Occipital lobe (tissue), 2 donors: ENCODE measurements around the gene LUC7L. TPM values are rescaled to one million over a fixed set of nuclear protein-coding genes. Genes with fewer than 3 reads are reported as not detected.
"Not testable (repeated sequence)": the region's sequence is repeated elsewhere in the genome, so short reads cannot be mapped to it uniquely, and the experiment has no call there.

Experiments
- DNase-seq: peaks from one replicate; lab custom pipeline; 2025; lab: John Stamatoyannopoulos, UW
- total RNA-seq: library from RNA; depleted of rRNA; stranded (reverse); fragments of >200 nt; gene quantifications from one replicate; pipeline ENCODE4 v1.2.3, GENCODE V29; 2014

The LUC7L gene, protein sequence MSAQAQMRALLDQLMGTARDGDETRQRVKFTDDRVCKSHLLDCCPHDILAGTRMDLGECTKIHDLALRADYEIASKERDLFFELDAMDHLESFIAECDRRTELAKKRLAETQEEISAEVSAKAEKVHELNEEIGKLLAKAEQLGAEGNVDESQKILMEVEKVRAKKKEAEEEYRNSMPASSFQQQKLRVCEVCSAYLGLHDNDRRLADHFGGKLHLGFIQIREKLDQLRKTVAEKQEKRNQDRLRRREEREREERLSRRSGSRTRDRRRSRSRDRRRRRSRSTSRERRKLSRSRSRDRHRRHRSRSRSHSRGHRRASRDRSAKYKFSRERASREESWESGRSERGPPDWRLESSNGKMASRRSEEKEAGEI
- 76.4 TPM for total RNA-seq

- DNase-seq, result peak; percentile 84
Observed at GRCh38 chr16:228852-229730, at the start of gene LUC7L. Gene LUC7L (minus strand): TSS chr16:229449. CDS start chr16:229339, 110 bp downstream.

DNA sequence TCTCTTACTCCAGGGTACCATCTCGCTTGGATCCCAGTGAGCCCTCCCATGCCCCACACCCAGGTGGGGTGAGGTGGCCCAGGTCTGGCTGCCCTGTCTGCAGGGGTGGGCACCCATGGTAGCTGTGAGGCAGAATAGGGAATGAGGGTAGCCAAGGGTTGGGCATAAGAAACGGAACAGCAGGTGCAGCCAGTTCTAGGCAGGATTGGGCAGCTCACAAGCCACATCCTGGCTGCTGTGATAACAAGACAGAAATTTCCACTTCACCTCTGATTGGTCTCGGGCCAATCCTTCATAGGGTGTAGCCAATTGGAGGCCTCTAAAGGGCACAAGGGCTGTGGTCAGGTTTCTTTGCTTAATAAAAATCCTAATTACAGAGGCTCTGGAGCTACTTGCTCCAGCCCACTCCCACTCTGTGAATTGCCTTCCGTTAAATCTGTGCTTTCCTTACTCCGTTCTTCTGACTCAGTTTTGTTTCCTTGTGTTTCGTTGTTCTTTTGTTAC, 49.7 kb upstream of the LUC7L start:
- no peak for DNase-seq

DNA sequence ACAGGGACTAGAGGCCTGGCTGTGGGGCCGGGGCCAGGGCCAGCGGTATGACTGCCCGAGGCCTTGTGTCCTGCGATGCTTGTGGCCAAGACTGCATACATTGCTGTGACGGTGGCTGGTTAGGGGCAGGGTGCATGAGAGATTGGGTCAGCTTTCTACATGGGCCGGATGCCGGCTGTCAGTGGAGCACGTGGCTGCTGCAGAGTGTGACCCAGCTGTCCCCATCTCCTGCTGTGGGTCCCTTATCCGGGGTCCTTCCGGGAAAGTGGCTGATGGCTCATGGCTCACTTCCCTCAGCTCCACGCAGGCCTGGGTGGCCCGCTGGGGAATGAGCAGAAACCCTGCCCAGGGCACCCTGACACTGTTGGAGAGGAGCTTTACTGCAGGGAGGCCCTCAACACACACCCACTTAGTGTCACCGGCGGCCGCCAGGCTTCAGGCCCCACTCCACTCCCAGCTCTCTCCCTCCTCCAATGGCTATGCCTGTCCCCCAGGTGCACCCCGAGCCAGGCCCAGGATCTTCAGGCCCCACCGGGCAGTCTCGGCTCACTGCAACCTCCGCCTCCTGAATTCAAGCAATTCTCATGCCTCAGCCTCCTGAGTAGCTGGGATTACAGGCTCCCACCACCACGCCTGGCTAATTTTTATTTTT, 47.3 kb upstream of the LUC7L start:
- DNase-seq, result no peak

DNA sequence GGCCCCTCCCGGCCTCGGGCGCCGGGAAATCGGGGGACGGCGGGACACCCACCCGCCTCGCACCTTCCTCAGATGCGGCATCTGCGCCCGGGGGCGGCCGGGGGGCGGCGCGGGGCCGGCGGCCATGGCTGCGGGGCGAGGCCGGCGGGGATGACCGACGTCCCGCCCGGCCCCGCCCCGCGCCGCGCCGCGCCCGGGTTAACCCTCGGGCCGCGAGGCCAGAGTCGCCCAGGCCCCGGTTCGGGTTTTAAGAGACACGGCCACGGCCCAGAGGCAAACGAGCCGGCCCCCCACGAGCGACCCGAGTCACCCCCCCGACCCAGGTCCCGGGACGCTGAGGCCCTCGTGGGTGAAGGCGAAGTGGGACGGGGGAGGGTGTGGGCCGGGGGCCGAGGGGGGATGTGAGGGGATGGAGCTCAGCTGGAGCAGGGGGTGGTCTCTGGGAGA, 46.6 kb upstream of the LUC7L start, which contains the start of gene RGS11:
Gene RGS11 (minus strand): TSS at position 159 of the 447 bp plus-strand sequence. CDS start 33 bp downstream, at position 126.
- DNase-seq, result no peak

DNA sequence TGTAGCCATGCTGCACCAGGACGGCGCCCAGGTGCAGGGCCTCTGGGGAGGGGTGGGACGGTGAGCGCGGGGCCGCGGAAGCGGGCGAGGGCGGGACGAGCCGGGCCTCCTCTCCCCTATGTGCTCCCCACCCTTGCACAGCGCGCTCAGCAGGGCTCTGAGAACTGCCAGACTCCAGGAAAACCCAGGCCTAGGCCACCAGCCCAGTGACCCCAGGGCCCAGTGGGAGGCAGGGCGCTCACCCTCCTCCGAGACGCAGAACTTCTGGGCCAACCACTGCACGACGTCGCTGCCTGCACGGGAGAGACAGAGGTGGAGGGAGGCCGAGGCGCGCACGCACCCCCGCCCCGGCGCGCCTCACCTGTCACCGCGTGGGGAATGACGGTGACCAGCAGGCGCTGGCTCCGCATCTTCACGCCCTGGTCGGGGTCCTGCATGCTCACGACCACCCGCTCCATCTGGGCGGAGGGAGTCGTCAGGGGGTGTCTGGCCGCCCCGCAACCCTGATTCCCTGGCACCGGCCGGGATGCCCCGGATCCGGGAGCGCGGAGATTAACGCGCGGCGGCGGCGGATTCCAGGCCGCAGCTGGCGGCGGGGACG, 45.9 kb upstream of the LUC7L start:
- DNase-seq, result no peak

DNA sequence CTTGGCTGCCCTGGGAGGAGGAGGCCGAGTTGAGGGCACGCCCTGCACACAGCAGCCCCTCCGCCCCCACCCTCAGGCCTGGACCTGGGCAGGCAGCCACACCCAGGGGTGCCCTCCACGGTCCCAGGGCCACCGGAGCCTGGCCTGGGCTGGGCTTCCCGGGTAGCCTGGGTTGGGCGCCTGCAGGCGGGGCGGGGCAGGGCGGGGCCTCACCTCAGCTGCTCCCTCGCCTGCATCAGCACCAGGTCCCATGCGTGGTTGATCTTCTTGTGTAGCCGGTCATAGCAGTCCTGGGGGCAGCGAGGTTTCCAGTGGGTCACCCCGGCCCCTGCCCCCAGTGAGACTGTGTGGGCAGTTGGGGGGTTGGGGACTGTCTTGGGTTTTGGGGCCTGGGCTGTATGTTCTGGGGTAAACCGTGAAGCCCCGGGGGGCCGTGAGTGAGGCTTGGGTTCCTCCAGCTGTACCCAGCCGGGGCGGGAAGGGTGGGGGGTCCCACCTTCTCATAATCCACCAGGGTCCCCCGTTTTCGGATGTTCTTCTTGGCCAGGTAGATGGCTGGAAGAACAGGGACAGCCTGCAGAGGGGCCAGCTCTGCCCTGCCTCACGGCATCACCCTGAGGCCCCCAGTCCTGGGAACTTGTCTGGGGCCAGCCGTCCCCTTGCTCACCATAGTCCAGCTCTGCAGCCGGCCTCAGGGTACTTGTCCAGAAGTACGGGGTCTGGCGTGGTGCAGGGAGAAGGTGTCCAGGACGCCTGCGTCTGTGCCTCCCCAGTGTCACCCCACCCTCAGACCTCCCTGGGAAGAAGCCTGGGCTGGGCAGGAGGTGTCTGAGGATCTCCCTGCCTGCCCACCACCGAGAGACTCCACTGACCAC, 44.5 kb upstream of the LUC7L start:
- DNase-seq, result no peak

- DNase-seq, result no peak
Observed at GRCh38 chr16:272633-273546, 43.6 kb upstream of the LUC7L start.

- DNase-seq, result no peak
Observed at GRCh38 chr16:270381-271255, 41.4 kb upstream of the LUC7L start.

DNA sequence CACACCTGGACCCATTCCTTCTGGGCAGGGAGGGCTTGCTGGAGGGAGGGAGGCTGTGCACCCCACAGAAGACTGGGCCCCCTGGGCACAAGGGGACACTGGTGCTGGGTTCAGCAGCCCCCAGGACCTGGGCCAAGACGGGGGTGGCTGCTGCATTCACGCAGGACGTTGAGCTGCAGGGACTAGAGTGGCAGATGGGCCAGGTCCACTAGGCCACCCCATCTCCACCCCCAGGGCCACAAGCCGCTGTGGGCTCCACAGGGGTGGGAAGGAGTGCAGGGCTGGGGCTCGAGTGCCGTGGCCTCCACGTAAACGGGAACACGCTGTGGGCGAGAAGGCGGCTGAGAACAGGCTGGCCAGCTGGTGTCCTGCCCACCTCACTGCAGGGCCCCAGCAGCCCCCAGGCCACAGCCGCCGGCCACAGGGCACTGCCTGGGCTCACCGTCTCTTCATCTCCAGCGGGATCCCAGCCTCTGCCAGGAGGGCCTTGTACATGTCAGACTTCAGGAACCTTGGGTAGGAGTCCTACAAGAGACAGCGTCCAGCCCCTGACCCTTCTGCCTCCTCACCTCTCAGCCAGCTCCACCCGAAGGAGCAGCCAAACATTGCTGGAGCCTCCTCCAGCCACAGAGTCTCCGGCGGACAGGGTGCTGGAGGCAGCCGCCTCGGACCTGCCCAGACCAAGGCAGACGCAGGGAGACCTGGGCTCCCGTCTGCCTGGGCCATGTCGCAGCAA, 40.0 kb upstream of the LUC7L start:
- no peak for DNase-seq

DNA sequence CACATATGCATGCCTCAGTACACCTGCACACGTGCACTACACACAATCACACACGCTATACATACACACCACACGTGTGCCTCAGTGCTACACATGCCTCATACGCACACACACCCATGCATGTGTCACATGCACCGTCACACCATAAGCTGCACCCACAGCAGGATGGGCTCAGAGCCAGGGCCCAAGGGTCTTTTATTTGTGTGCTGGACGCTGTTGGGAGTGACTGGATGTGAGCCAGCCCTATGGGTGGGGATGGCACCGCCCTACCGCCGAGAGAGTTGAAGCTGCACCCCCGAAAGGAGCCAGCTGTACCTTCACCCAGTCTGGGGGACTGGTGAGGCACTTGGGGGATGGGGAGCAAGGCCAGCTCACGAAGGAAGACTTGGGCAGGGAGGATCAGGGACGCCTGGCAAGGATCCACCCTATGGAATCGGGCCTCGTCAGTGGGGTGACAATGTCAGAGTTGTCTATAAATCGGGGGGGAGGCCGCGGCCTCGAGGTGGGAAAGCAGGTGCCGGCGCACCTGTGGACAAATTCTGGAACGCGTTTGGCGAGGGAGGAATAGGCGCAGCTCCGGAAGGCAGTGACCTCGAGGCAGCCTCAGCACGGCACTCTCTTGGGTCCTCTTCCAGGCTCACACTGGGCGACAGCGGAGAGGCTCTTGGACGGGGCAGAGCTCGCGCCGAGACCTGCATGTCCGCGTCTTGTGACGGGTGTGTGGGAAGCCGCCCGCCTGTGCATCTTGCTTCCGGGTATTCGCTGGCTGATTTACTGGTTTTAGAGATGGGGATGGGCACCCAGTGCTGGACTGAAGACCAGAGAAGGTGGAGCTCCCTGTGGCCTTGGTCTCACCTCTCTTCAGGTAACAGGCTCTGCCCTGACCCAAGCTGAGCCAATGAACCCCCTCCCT, 39.1 kb upstream of the LUC7L start:
- no peak for DNase-seq

DNA sequence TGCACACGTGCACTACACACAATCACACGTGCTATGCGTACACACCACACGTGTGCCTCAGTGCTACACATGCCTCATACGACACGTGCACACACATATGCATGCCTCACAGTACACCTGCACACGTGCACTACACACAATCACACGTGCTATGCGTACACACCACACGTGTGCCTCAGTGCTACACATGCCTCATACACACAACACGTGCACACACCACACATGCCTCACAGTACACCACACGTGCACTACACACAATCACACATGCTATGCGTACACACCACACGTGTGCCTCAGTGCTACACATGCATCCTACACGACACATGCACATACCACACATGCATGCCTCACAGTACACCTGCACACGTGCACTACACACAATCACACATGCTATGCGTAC, 38.3 kb upstream of the LUC7L start:
- not testable (repeated sequence) for DNase-seq

DNA sequence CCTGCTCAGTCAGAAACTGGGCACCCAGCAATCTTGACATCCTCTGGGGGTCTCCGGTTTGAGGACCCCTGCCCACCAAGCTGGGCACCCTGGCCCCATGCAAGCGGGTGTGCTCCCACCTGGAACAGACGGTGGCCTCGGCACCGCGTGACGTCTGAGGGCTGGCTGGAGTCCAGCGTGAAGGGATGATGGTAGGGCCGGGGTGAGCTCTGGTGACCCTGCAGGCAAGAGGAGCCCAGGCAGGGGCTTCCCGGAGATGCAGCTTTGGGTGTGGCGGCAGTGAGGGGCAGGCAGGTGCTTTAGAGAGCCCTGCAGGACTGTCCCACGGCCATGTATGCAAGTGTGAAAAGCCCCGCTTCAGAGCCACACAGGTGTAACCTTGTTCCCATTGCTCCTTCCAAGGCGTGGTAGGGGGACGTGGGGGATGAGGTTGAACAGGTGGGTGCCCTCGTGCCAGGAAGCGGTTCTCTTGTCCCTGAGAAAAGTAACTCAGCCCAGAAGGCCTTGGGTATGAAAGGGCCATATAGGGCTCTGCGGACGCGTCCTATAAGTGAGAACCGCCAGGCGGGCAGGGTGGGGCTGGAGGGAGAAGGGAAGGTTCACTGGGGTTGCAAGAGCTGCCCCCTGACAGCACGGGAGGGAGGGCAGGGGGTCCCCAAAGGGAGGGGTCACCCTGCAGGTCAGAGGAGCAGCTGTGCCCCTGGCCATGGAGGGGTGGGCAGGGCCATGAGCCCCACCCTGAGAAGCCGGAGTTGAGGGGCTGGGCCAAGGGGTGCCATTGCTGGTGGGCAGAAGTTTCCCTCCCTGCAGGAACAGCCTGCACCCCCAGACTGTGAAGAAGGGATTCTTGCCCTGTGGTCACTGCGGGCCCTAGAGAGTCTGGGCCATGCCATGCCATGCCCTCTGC, 37.3 kb upstream of the LUC7L start:
- DNase-seq, result no peak

DNA sequence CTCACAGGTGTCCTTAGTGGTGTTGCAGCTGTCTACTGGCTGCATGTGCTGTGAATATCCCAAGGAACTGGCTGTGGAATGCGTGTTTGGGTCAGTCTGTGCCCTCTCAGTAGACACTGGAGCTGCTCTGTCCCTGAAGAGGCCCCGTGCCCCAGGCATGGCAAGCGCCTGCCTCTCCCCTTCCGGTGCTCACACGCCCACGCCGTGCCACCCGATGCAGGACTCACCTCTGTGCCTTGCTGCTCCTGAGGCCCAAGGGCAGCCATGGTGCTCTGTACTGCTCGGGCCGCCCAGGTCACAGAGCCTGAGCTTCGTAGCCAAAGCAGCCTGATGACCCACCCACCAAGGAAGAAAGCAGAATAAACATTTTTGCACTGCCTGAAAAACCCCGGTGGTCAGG, 36.5 kb upstream of the LUC7L start:
- no peak for DNase-seq

DNA sequence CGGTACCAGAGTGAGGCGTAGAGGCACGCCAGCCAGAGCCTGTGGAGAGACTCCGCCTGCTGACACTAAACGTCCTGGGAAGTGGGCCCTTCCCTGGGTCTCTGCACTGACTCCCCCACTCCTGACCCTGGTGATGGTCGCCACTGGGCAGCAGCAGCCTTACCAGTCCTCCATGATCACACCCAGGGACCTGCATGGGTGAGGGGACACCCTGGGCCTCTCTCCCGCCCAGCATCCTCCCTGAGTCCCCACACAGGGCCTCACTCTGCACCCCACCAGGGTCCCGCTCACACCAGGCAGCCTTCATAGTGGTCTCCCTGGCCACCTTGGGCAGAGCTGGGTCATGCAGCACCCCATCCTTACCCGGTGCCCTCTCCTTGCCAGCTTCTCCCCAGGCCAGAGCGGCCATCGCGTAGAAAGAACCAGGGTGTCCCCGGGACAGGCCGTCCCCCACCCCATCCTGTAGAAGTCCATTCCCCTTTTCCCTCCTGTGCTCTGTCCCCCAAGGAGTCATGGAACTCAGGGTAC, 35.8 kb upstream of the LUC7L start:
- no peak for DNase-seq

GRCh38 chr16:264440-264951, 35.2 kb upstream of the LUC7L start:
- DNase-seq, result no peak
